HS-27A (cell line): Measurements from ENCODE around the gene DCUN1D2.
"Not testable (repeated sequence)": the region's sequence is repeated elsewhere in the genome, so short reads cannot be mapped to it uniquely, and the experiment has no call there.

Source experiments
- DNase-seq: peaks from one replicate; pipeline ENCODE4 v3.0.0-alpha.2; 2012; ENCODE audit warnings: low read depth, missing footprints

DCUN1D2 gene

GRCh38 chr13:113445791-113446487 is 44.6 kb downstream of the DCUN1D2 start:
- no peak for DNase-seq

GRCh38 chr13:113443991-113444390 is 46.5 kb downstream of the DCUN1D2 start:
- no peak for DNase-seq

GRCh38 chr13:113442985-113443362 is 47.5 kb downstream of the DCUN1D2 start:
- DNase-seq: no peak

DNA sequence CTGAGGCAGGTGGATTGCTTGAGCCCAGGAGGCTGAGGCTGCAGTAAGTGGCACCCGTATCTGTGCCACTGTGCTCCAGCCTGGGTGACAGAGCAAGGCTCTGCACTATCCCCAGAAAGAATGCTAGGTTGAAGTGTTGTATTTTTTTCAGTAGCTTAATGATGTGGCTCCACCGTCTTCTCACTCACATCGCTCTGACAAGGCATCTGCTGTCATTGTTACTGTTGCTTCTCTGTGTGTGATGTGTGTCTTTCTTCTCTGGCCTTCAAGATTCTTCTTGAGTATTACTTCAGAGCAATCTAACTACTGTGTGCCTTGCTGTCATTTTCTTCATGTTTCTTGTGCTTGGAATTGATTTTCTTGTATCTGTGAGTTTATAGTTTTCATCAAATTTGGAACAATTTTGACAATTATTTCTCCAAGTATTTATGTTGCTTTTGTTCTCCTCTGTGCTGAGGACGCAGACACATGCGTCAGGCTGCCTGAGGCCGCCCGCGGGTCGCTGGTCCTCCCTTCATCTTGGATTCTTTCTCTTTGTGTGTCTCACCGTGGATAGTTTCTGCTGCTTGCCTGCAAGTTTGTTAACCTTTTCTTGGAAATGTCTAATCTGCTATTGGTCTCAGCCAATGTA is 48.0 kb downstream of the DCUN1D2 start:
- no peak for DNase-seq

DNA sequence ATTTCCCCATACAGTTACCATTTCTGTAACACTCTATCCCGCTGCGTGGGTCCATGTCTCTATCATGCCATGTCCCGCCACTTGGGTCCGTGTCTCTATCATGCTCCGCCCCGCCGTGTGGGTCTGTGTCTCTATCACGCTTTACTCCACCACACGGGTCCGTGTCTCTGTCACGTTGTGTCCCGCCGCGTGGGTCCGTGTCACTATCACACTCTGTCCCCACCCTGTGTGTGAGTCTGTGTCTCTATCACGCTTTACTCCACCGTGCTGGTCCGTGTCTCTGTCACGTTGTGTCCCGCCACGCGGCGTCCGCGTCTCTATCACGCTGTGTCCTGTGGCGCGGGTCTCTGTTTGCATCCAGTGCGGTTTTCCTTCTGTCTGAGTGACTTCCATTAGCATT is 48.9 kb downstream of the DCUN1D2 start:
- no peak for DNase-seq

GRCh38 chr13:113437408-113438010 is 53.0 kb downstream of the DCUN1D2 start:
- no peak for DNase-seq

GRCh38 chr13:113436866-113437265 is 53.6 kb downstream of the DCUN1D2 start:
- not testable (repeated sequence) for DNase-seq

GRCh38 chr13:113435907-113436306 is 54.6 kb downstream of the DCUN1D2 start:
- DNase-seq: not testable (repeated sequence)

- DNase-seq: no peak
These were observed 57.1 kb downstream of the DCUN1D2 start for GRCh38 chr13:113433391-113433916.

DNA sequence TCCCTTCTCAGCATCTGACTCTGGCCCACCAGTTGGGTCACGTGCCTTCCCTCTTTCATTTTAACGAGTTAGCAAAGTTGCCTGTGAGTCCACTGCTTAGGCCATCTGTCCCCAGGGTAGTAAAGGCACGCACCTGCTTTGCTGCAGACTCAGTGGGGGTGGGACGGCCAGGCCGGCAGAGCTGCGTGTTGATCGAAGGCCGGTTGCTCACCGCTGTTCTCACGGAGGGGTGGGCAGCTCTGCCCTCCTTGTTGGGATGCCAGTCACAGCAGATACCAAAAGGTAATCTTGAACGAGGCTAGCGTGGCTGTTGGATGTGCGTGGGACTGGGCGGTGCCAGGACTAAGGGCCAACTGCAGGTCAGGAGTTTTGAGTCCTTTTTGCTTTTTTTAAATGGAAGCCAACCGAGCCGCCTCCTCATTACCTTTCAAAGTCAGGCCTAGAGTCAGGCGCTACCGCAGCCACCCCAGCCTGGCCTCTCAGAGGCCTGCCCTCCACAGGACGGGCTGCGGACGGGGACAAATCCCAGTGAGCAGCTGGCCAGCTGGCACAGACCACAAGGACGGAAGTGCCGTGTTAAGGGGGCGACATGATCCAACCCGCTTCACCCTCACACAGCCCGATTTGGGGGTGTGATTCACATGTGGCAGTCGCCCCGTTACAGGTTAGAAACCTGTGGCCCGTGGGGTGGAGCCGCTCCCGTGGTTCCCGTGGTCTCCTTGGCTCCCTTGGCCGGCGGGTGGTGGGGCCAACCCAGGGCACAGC is 57.8 kb downstream of the DCUN1D2 start:
- DNase-seq: no peak

DNA sequence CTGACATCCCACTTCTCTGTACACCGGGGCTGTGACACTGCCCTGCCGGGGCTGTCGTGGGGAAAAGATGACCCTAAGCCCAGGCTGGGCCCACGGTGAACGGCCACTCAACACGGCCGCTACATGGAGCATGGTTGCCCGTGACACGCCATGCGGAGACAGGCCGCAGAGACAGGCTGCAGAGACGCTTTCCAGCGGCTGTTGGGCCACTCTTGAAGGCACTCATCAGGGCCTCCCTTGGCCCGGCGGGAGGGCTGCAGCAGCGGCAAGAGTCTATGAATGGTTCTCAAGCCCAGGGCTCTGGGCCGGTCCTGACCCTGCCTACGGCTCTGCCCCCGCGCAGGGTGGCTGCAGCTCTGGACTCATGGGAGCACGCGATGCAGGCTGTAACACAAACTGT is 59.3 kb downstream of the DCUN1D2 start:
- DNase-seq: no peak

- DNase-seq: no peak
These were observed 60.0 kb downstream of the DCUN1D2 start for GRCh38 chr13:113430378-113431110.

DNA sequence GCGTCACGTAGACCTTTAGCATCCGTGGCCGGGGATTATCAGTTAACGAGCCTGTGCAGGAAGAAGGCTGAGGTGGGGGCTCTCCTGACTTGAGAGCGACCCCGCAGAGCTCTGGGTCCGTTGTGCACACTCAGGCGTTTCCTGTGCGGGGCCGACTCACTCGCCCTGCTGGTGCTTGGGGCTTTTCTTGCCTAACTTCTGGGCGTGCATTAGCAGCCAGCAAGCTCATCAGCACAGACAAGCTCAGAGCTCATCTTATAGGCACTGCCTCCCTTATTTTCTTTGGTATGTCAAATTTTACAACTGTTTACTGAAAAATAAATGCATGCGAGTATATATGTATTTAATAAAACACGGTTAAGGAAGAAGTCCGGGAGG is 60.9 kb downstream of the DCUN1D2 start:
- no peak for DNase-seq

DNA sequence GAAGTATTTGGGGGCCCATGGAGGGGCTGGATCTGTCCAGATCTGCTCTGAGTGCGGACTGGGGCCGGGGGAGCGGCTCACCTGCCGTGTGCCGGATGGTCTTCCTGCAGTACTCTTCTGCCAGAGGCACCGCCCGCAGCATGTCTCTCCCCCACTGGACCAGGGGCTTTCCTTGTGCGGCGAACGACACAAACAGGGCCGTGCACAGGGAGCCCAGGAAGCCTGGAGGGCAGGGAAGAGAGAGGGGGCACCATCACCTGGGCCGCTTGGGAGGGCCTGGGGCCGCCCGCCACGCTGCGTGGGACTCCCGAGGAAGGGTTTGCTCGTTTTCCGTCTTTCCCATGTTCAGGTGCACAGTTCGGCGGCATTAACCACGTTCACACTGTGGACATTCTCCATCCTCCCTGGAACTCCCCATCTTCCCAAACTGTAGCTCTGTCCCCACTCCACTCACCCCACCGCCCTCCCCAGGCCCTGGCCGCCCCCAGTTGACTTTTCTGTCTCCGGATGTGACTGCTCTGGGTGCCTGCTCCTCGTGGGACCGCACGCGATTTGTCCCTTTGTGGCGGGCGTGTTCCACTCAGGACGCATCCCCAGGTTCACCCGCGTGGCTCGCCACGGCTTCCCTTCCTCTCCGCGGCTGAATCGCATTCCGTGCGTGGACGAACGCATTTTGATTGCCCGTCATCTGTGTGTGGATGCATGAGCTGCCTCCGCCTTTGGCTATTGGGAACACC is 61.5 kb downstream of the DCUN1D2 start:
- DNase-seq: no peak

GRCh38 chr13:113428469-113428865 is 62.0 kb downstream of the DCUN1D2 start:
- DNase-seq: no peak

DNA sequence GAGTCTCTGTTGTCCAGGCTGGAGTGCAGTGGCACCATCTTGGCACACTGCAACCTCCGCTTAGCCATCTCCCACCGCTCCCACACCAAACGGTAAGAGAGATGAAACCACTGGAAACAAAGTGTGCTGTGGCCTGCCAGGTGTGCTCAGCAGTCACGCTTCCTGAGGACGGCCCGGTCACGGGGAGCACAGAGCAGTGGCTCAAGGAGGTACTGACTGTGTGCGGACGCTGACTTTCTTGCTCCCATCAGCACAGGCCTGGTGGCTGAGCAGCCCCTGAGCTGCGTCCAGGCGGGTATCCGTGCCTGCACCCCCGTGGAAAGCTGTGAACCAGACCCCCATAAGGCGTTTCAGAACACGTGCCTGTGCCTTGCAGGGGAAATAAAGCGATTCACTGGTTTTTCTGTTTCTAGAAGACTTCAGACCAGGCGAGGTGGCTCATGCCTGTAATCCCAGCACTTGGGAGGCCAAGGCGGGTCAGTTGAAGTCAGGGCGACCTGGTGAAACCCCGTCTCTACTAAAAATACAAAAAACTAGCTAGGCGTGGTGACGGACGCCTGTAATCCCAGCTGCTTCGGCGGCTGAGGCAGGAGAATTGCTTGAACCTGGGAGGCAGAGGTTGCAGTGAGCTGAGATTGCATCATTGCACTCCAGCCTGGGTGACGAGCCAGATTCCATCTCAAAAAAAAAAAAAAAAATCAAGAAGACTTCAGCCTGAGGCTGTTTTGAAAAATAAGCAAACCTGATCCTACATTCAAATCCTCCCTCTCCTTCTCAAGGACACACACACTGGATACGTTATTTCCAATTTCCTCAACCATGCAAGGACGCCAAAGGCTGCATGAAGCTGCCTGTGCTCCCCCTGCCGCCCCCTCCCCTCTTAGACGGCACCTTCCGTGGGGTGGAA is 62.7 kb downstream of the DCUN1D2 start:
- DNase-seq: no peak

DNA sequence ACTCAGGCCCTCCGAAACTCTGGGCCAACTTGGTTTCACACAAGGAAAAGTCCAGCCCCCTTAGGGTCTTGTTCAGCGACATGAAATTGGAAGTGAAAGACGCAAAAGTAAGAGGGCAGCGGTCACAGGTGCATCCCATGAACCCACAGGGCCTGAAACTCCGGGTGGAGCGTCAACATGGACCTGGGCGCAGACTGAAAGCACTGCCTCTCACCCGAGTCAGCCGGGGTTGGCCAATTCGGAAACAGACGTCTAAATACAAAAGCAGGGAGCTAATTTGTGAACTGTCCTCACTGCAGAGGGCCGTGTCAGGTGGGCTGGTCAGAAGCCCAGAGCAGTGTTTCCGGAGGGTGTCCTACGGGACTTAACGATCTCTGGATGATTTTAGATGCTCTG is 63.9 kb downstream of the DCUN1D2 start:
- no peak for DNase-seq

- DNase-seq: no peak
These were observed 64.4 kb downstream of the DCUN1D2 start for GRCh38 chr13:113425941-113426590.

DNA sequence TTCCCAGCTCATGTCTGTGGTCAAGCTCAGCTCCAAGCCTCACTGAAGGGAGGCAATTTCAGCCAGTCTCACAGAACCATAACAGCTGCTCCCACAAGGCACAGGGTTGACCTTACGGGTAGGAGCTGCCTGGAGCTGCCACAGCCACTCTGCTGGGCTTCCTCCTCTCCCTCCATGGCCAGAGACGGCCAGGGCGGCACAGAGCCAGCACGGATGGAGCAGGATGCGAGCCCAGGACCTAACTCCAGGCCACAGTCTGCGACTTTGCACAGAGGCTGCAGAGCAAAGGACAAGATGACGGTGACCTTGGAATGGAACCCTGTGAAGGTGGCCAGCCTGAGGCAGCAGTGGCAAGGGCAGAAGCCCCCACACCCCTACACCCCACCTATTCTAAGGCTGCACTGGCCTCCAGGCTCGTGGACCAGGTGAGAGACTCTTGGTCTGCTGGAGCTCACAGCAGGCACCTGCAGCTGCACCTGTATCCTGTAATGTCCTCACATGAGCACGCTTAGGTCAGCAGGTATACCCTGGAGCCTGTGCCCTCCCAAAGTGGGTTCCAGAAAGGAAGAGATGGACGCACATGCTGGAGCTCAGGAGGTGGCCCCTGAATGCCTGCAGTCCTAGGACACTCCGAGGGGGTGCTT is 66.9 kb downstream of the DCUN1D2 start:
- no peak for DNase-seq
